NK-92 treated with Interleukin-12 subunit alpha and Interleukin-12 subunit beta, amount 100 ng/mL, for 24 hours (cell line): ENCODE data around the gene GMDS.

Source experiments
- DNase-seq: peaks from one replicate; lab custom pipeline; 2025; lab: John Stamatoyannopoulos, UW

Gene GMDS

GRCh38 chr6:2035826-2036709 is 209.3 kb downstream of the GMDS start:
- no peak for DNase-seq

DNA sequence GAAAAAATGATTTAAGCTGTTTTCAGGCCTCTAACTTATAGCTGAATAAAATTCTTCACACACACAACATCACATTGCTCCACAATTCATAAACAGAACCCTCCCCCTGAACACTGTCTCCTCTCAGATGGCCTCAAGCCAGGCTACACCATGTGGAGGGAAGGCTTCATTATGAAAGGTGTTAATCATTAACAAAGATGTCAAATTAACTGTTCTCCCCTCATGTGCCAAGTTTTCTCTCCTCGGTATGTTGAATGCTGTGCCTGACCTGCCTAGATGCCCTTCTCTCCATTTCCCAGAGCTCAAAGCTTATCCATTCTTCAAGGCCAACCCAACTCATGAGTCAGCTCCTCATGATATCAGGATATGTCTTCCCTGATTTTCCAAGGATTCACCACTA is 210.4 kb downstream of the GMDS start:
- DNase-seq, result no peak

GRCh38 chr6:2034256-2034655 is 211.1 kb downstream of the GMDS start:
- no peak for DNase-seq

GRCh38 chr6:2033544-2033943 is 211.9 kb downstream of the GMDS start:
- no peak for DNase-seq

- DNase-seq, result no peak
Observed at GRCh38 chr6:2030682-2031244, 214.6 kb downstream of the GMDS start.

GRCh38 chr6:2029952-2030351 is 215.5 kb downstream of the GMDS start:
- no peak for DNase-seq

- no peak for DNase-seq
Observed at GRCh38 chr6:2029130-2029794, 216.1 kb downstream of the GMDS start.

DNA sequence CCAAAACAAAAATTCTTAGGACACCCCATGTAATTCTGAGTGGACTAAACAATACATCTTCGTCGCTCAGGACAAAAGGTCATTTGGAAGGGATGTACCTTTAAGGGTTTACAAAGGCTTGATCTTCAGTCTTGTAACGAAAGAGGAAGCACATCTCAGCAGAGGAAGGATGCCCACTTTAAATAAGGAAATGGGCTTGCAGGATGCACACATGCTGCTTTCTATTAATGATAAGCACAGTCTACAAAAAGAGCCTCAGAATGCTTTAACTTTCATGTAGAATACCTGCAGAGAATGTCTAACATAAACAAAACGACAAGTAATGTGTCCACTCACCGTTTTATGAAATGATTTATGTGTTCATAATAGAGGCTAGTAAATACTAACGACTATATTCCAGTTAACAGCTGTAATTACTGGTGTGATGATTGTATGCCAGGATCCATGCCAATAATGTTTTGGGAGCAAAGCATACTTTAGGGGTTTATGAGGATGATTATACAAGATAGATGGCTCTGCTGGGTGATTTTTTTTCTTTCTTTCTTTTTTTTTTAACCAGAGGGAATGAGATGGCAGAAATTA is 216.9 kb downstream of the GMDS start:
- no peak for DNase-seq

- DNase-seq, result no peak
Observed at GRCh38 chr6:2026133-2026532, 219.3 kb downstream of the GMDS start.

GRCh38 chr6:2021713-2022125 is 223.7 kb downstream of the GMDS start:
- DNase-seq, result no peak

GRCh38 chr6:2020909-2021308 is 224.5 kb downstream of the GMDS start:
- DNase-seq, result no peak

GRCh38 chr6:2019051-2019450 is 226.4 kb downstream of the GMDS start:
- no peak for DNase-seq

DNA sequence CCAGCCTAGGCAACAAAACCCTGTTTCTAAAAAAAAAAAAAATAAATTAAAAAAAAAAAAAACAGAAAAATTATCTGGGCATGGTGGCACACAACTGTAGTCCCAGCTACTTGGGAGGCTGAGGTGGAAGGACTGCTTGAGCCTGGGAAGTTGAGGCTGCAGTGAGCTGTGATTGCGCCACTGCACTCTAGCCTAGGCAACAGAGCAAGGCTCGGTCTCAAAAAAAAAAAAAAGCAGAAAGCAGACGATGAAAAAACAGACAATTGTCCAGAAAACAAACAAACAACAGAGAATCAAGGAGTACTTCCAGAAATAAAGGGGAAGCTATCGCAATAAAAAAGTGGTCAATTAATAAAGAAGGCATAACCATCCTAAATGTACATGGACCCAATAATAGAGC is 229.4 kb downstream of the GMDS start:
- no peak for DNase-seq

GRCh38 chr6:2008383-2008976 is 236.9 kb downstream of the GMDS start:
- no peak for DNase-seq

DNA sequence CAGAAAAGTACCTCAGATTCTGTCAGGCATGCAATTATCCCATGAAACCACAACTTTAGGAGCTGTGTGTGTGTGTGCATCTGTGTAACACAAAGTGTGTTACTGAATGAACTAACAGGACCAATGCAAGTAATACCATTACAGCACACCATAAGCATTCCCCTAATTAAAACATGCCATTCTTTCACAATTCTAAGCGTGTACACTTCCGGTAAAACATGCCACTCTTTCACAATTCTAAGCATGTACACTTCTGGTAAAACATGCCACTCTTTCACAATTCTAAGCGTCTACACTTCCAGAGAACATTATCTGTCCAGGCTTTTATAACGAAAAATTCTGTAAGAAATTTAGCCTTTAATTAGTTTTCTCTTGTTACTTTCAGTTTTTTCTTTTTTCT is 238.2 kb downstream of the GMDS start:
- no peak for DNase-seq

DNA sequence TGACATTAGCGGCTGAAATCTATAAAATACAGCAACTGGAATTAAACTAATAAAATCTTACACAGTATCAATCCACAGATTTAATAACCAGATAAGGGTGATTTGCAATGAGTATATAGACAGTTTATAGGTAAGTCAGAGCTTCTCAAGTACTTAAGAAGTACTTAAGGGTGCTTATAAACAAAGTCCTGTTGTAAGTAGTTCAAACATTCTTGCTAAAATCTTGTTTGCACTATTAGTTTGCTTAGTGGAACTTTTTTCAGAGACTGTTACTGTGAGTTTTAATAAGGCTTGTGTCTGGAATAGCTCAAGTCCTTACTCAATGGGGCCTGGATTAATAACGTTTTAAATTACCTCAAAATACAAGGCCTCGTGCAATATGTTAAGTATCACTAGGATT is 240.5 kb downstream of the GMDS start:
- no peak for DNase-seq

GRCh38 chr6:2000962-2001361 is 244.4 kb downstream of the GMDS start:
- no peak for DNase-seq

DNA sequence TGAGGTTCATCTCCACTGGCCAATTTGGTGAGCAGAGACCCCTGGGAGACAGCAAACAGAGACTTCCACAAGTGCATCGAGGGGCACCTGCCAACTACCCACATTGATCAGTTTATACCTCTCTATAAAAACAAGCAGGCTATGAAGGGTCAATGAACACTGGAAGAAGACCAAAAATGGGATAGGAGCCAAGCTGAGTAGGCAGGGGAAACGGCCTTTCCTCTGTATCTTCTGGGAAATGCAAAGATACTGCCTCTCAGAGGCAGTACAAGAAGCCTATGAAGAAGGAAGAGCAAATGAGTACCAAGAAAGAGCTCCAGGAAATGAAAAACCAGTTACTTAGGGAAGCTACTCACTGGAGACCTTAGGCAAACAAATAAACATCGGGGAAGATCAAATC is 247.7 kb downstream of the GMDS start:
- DNase-seq, result no peak

DNA sequence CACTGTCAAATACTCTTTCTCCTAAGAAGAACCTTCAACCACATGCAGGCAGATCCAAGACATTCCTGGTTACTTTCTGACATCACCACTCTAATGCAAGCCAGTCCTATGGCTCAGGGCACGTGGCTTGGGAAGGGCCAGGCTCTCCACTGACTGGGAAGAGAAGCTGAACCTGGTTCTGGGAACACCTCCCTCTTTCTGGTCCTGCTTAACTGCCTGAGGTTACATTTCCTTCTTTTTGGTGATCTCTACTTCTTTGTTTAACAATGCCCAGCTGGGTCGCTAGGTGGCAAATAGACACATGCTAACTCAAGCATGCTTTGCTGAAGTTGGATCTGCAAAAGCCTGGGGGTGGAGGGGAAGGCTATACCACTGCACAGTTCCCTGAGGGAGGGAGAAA is 249.8 kb downstream of the GMDS start:
- DNase-seq, result no peak

- DNase-seq, result no peak
Observed at GRCh38 chr6:1993042-1993441, 252.4 kb downstream of the GMDS start.

- no peak for DNase-seq
Observed at GRCh38 chr6:1991332-1991878, 254.0 kb downstream of the GMDS start.

DNA sequence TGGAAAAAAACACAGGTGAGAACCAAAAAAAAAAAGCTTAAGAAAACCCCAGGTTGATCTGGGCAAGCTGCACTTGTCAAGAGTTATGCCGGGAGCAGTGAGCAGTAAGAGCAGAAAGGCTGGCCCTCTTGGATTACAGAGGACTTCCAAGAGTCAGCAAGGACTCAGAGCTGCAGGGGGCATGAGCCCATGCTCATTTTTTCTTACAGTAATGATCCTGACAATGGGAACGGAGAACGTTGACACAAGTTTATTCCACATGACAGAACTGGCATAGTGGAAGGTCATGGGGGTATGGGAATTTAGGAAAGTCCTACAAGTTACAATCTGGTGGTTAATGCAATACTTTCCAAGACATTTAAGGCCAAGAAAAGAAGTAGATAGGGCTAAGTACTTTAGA is 256.6 kb downstream of the GMDS start:
- no peak for DNase-seq
